ENCODE results near the gene LMO1. TPM values are rescaled to one million over a fixed set of nuclear protein-coding genes. Genes with fewer than 3 reads are reported as not detected.
A peak's percentile ranks its signal among the peaks of the same experiment; 100 is the strongest.

Gene LMO1
- total and polyA plus RNA-seq, 2 of the 13 experiments (the other 11 are each of a cell fraction or from before 2014, with no cell fraction given) = not detected

DNA sequence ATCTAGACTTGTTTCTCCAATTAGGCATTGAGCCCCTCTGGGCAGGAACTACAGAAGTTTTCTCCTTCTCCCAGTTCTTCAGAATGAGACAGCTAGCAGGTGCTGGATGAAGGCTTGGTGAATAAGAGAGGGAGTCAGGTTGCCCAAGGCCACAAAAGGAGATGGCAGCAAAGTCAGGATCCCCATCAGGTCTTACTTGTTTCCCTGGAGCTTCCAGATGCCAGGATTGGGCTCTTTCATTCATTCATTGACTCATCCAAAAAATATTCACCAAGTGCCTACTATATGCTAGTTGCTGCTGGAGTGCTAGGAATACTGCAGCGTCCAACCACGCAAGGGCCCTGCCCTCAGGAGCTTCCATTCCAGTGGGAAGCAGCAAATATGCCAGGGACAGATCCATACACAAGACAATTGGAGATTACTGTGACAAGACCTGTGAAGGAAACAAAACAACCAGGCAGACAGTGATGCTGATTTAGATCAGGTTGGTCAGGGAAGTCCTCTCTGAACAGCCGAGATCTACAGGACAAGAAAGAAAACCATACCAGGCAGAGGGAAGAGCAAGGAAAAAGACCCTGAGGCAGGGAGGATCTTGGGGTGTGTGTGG lies 24.6 kb upstream of the LMO1 start:
- ChIA-PET CTCF (ENCODE audit: low intra/inter-chr PET ratio, low total read pairs) (no interaction called here), POLR2A (no interaction called here)
- H3K36me3 ChIP-seq (replicated peaks in 1 of 2; ENCODE audit: control insufficient read depth in 1 of 2, insufficient read depth in 2 of 2, low read length in 2 of 2) = no peaks in the 10 kb centered on the region
- peaks cover 5 to 10% of the 10 kb centered on the region in 2 experiments; a peak in 3 of 5 replicates for H3K27me3 ChIP-seq (ENCODE audit: control insufficient read depth in 1 of 2, insufficient read depth in 2 of 2, low read length in 2 of 2)
- no TSS peak for BruUV-seq (replicated peaks)
- no peaks in the 10 kb centered on the region for H4K20me1 ChIP-seq (ENCODE audit: insufficient read depth, low read length)
- no peak for FAIRE-seq
- intact Hi-C loops (cut with micrococcal nuclease; ENCODE audit: unreplicated experiment) (no loop called here), in situ Hi-C loops (cut with HindIII; ENCODE audit: extremely low pct_ligation_motif_present, low pct_unique_long_range_greater_than_20kb) (no loop called here)
- no peaks in the 10 kb centered on the region for H3K4me1 ChIP-seq (ENCODE audit: insufficient read depth, low read length)
- H3K9ac ChIP-seq (ENCODE audit: insufficient read depth, low read depth, low read length) = no peak overlapping the region
- 6% methylated on average over 3 of the region's 3 CpGs for whole genome bisulfite sequencing (ENCODE audit: low lambda C conversion rate)
- no peak for ATAC-seq
- no peaks in the 10 kb centered on the region for H3K9me3 ChIP-seq (ENCODE audit: low read length)
- TF ChIP-seq, protein P1, sequence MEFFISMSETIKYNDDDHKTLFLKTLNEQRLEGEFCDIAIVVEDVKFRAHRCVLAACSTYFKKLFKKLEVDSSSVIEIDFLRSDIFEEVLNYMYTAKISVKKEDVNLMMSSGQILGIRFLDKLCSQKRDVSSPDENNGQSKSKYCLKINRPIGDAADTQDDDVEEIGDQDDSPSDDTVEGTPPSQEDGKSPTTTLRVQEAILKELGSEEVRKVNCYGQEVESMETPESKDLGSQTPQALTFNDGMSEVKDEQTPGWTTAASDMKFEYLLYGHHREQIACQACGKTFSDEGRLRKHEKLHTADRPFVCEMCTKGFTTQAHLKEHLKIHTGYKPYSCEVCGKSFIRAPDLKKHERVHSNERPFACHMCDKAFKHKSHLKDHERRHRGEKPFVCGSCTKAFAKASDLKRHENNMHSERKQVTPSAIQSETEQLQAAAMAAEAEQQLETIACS (CRISPR knock-in tag; IDR thresholded peaks at IDR 0.05) = no peak
- no peak overlapping the region for H2AFZ ChIP-seq (ENCODE audit: low read length)
- no peak overlapping the region for H3K4me3 ChIP-seq (replicated peaks in 1 of 3; ENCODE audit: insufficient read depth in 1 of 3, low read depth in 2 of 3, low read length in 3 of 3)
- no peak for DNase-seq (ENCODE audit: low spot score)
- H3K4me2 ChIP-seq (ENCODE audit: low read depth, low read length) = no peak overlapping the region
- no peaks in the 10 kb centered on the region for H3K79me2 ChIP-seq (ENCODE audit: insufficient read depth, low read length)
- H3K27ac ChIP-seq (ENCODE audit: extremely low read length, insufficient read depth, low read length) = no peak overlapping the region

DNA sequence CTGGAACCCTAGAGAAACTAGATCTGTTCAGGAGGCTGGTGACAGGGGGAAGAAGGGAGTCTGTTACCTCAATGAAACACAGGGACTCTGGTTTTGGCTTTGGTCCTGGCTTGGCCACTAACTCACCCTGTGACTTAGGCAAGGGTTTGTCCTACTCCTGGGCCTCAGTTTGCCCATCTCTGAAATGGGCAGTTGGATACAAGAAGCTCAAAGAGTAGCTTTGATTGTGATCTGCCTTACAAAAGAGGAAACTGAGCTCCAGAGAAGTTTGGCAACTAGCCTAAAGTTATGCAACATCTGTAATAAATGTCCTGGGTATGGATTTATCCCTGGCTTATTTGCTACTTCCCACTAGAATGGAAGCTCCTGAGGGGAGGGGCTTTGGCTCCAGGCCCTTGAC lies 24.0 kb upstream of the LMO1 start:
- no TSS peak for BruUV-seq (replicated peaks)
- Histone ChIP-seq H3K27me3 (ENCODE audit: control insufficient read depth in 1 of 2, insufficient read depth in 2 of 2, low read length in 2 of 2) (peaks cover 5 to 11% of the 10 kb centered on the region in 2 experiments; a peak in 3 of 5 replicates), H3K36me3 (replicated peaks in 1 of 2; ENCODE audit: control insufficient read depth in 1 of 2, insufficient read depth in 2 of 2, low read length in 2 of 2) (no peaks in the 10 kb centered on the region), H3K9me3 (ENCODE audit: low read length) (no peaks in the 10 kb centered on the region), H2AFZ (ENCODE audit: low read length) (no peak overlapping the region), H3K4me3 (replicated peaks in 1 of 3; ENCODE audit: insufficient read depth in 1 of 3, low read depth in 2 of 3, low read length in 3 of 3) (no peak overlapping the region), H3K79me2 (ENCODE audit: insufficient read depth, low read length) (no peaks in the 10 kb centered on the region), H4K20me1 (ENCODE audit: insufficient read depth, low read length) (no peaks in the 10 kb centered on the region), H3K27ac (ENCODE audit: extremely low read length, insufficient read depth, low read length) (no peak overlapping the region), H3K4me2 (ENCODE audit: low read depth, low read length) (no peak overlapping the region), H3K4me1 (ENCODE audit: insufficient read depth, low read length) (no peaks in the 10 kb centered on the region), H3K9ac (ENCODE audit: insufficient read depth, low read depth, low read length) (no peak overlapping the region)
- no peak for TF ChIP-seq ZNF282 (IDR thresholded peaks at IDR 0.05; ENCODE audit: partially characterized antibody)
- peak; percentile 62 for TF ChIP-seq ZNF629 (CRISPR knock-in tag; conservative IDR thresholded peaks at IDR 0.05)
- ChIA-PET CTCF (ENCODE audit: low intra/inter-chr PET ratio, low total read pairs) (no interaction called here), POLR2A (no interaction called here)
- intact Hi-C loops (cut with micrococcal nuclease; ENCODE audit: unreplicated experiment) (no loop called here), in situ Hi-C loops (cut with HindIII; ENCODE audit: extremely low pct_ligation_motif_present, low pct_unique_long_range_greater_than_20kb) (no loop called here)
- no peak for DNase-seq (ENCODE audit: low spot score)
- FAIRE-seq = no peak
- ATAC-seq = no peak

Measured in HepG2 (cell line).